ENCODE data around the gene FOXN3. TPM values are rescaled to one million over a fixed set of nuclear protein-coding genes. Genes with fewer than 3 reads are reported as not detected.

Gene FOXN3
- total RNA-seq, 1 donor from 2014 or later: 122 TPM

DNA sequence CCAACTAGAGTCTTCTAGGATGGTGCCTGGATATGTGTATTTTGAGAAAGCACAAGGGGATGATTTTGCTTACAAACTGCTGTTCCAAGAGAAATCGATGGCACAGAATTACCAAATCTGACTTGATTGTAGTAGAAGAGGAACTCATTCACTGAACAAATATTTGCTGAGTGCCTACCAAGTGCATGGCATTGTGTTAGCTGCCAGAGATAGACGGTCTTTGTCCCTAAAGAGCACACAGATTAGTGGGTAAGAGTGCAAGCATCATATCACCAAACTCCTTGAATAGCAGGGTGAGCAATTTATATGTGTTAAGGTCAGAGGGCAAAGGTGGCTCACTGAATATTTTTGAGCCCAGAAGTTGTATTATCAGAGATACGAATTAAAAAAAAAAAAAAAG, 3.5 kb upstream of the FOXN3 start:
- Mint-ChIP-seq H3K9me3 (ENCODE audit: unreplicated experiment) (no peaks in the 10 kb centered on the region), H3K27me3 (ENCODE audit: low read depth, unreplicated experiment) (no peaks in the 10 kb centered on the region), H3K36me3 (ENCODE audit: low read depth, unreplicated experiment) (peaks cover 3% of the 10 kb centered on the region), H3K27ac (ENCODE audit: unreplicated experiment) (no peak overlapping the region), H3K4me3 (ENCODE audit: unreplicated experiment) (no peak overlapping the region), H3K4me1 (ENCODE audit: low read depth, unreplicated experiment) (peaks cover 29% of the 10 kb centered on the region)
- H3K27ac ChIP-seq (ENCODE audit: low read depth, low read length): no peak overlapping the region
- no peak overlapping the region for H3K9ac ChIP-seq (ENCODE audit: low read length)
- H3K4me2 ChIP-seq (ENCODE audit: low read length): no peak overlapping the region
- H3K9me3 ChIP-seq (ENCODE audit: insufficient read depth, low read depth, low read length): no peaks in the 10 kb centered on the region
- H3K27me3 ChIP-seq (ENCODE audit: insufficient read depth, low read length): no peaks in the 10 kb centered on the region
- H3K4me1 ChIP-seq (ENCODE audit: insufficient read depth, low read length): peaks cover 20% of the 10 kb centered on the region
- TF ChIP-seq CTCF (IDR thresholded peaks at IDR 0.05; ENCODE audit: insufficient read depth, low read depth, low read length): no peak
- TF ChIP-seq EZH2 (IDR thresholded peaks at IDR 0.05; ENCODE audit: insufficient read depth, low read length): no peak
- H3K4me3 ChIP-seq (ENCODE audit: insufficient read depth, low read depth, low read length): no peak overlapping the region
- no peak for DNase-seq (ENCODE audit: low read depth)
- FAIRE-seq: no peak
- no peaks in the 10 kb centered on the region for H3K36me3 ChIP-seq (ENCODE audit: insufficient read depth, low read length)
- H2AFZ ChIP-seq (ENCODE audit: low read depth, low read length): no peak overlapping the region
- H3K79me2 ChIP-seq (ENCODE audit: insufficient read depth, low read length): peaks cover 9% of the 10 kb centered on the region
- no peaks in the 10 kb centered on the region for H4K20me1 ChIP-seq (ENCODE audit: insufficient read depth, low read length)

GRCh38 chr14:89419973-89420482, 3.0 kb upstream of the FOXN3 start:
- no peaks in the 10 kb centered on the region for H3K27me3 Mint-ChIP-seq (ENCODE audit: low read depth, unreplicated experiment)
- H4K20me1 ChIP-seq (ENCODE audit: insufficient read depth, low read length): peaks cover under 1% of the 10 kb centered on the region
- no peak overlapping the region for H3K4me3 Mint-ChIP-seq (ENCODE audit: unreplicated experiment)
- no peaks in the 10 kb centered on the region for H3K27me3 ChIP-seq (ENCODE audit: insufficient read depth, low read length)
- peaks cover 14% of the 10 kb centered on the region for H3K79me2 ChIP-seq (ENCODE audit: insufficient read depth, low read length)
- DNase-seq (ENCODE audit: low read depth) (no peak), FAIRE-seq (no peak)
- no peak overlapping the region for H3K27ac ChIP-seq (ENCODE audit: low read depth, low read length)
- H2AFZ ChIP-seq (ENCODE audit: low read depth, low read length): no peak overlapping the region
- peaks cover 32% of the 10 kb centered on the region for H3K4me1 Mint-ChIP-seq (ENCODE audit: low read depth, unreplicated experiment)
- no peaks in the 10 kb centered on the region for H3K9me3 Mint-ChIP-seq (ENCODE audit: unreplicated experiment)
- no peak overlapping the region for H3K27ac Mint-ChIP-seq (ENCODE audit: unreplicated experiment)
- no peaks in the 10 kb centered on the region for H3K9me3 ChIP-seq (ENCODE audit: insufficient read depth, low read depth, low read length)
- H3K9ac ChIP-seq (ENCODE audit: low read length): no peak overlapping the region
- H3K4me3 ChIP-seq (ENCODE audit: insufficient read depth, low read depth, low read length): no peak overlapping the region
- TF ChIP-seq CTCF (IDR thresholded peaks at IDR 0.05; ENCODE audit: insufficient read depth, low read depth, low read length): no peak
- no peak for TF ChIP-seq EZH2 (IDR thresholded peaks at IDR 0.05; ENCODE audit: insufficient read depth, low read length)
- H3K36me3 Mint-ChIP-seq (ENCODE audit: low read depth, unreplicated experiment): peaks cover 3% of the 10 kb centered on the region
- H3K4me2 ChIP-seq (ENCODE audit: low read length): no peak overlapping the region
- H3K36me3 ChIP-seq (ENCODE audit: insufficient read depth, low read length): no peaks in the 10 kb centered on the region
- H3K4me1 ChIP-seq (ENCODE audit: insufficient read depth, low read length): peaks cover 24% of the 10 kb centered on the region

DNA sequence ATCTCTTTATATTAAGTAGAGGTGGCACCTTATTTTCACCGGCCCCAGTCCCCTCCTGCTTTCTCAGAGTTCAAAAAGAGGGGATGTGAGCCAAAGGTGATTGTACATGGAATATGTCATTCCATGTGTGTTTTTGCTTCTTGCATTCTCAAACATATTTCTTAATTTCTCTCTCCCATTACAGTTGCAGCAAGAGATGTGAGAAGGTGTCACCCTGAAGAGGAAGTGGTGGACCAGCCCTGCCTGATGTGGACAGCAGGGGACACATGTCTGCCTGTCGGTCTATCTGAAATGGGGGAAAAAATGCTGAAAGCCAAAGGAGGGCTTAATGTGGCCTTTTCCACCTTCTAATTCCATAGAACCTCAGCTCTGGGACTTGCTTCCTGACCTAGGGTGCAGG, 1.9 kb upstream of the FOXN3 start:
- H3K36me3 ChIP-seq (ENCODE audit: insufficient read depth, low read length): no peaks in the 10 kb centered on the region
- peaks cover 25% of the 10 kb centered on the region for H3K79me2 ChIP-seq (ENCODE audit: insufficient read depth, low read length)
- Mint-ChIP-seq H3K9me3 (ENCODE audit: unreplicated experiment) (no peaks in the 10 kb centered on the region), H3K4me1 (ENCODE audit: low read depth, unreplicated experiment) (peaks cover 26% of the 10 kb centered on the region), H3K4me3 (ENCODE audit: unreplicated experiment) (no peak overlapping the region), H3K36me3 (ENCODE audit: low read depth, unreplicated experiment) (peaks cover 3% of the 10 kb centered on the region), H3K27ac (ENCODE audit: unreplicated experiment) (no peak overlapping the region), H3K27me3 (ENCODE audit: low read depth, unreplicated experiment) (no peaks in the 10 kb centered on the region)
- no peak overlapping the region for H3K4me2 ChIP-seq (ENCODE audit: low read length)
- H3K27me3 ChIP-seq (ENCODE audit: insufficient read depth, low read length): no peaks in the 10 kb centered on the region
- H3K4me1 ChIP-seq (ENCODE audit: insufficient read depth, low read length): peaks cover 25% of the 10 kb centered on the region
- no peaks in the 10 kb centered on the region for H3K9me3 ChIP-seq (ENCODE audit: insufficient read depth, low read depth, low read length)
- no peak for TF ChIP-seq CTCF (IDR thresholded peaks at IDR 0.05; ENCODE audit: insufficient read depth, low read depth, low read length)
- no peak for TF ChIP-seq EZH2 (IDR thresholded peaks at IDR 0.05; ENCODE audit: insufficient read depth, low read length)
- DNase-seq (ENCODE audit: low read depth) (no peak), FAIRE-seq (no peak)
- no peak overlapping the region for H3K9ac ChIP-seq (ENCODE audit: low read length)
- H3K4me3 ChIP-seq (ENCODE audit: insufficient read depth, low read depth, low read length): no peak overlapping the region
- H3K27ac ChIP-seq (ENCODE audit: low read depth, low read length): no peak overlapping the region
- H4K20me1 ChIP-seq (ENCODE audit: insufficient read depth, low read length): peaks cover 5% of the 10 kb centered on the region
- H2AFZ ChIP-seq (ENCODE audit: low read depth, low read length): no peak overlapping the region

Measured in astrocyte (in vitro differentiated cells and primary cell).